GF-D8 (cell line): ENCODE results near the gene OXT.
A peak's percentile ranks its signal among the peaks of the same experiment; 100 is the strongest.

Source experiments
- DNase-seq: peaks from one replicate; lab custom pipeline; 2025; lab: John Stamatoyannopoulos, UW

Gene OXT

GRCh38 chr20:3084283-3084985 is 13.0 kb downstream of the OXT start, which contains the start of gene AVP:
TSS of gene AVP (minus strand) at chr20:3084724. CDS start at chr20:3084674, 50 bp downstream.
- DNase-seq = no peak

- no peak for DNase-seq
Observed at GRCh38 chr20:3084986-3085360, 13.6 kb downstream of the OXT start.

GRCh38 chr20:3085571-3086072 is 14.2 kb downstream of the OXT start:
- no peak for DNase-seq

- no peak for DNase-seq
Observed at GRCh38 chr20:3088031-3088430, 16.6 kb downstream of the OXT start.

GRCh38 chr20:3090565-3090964 is 19.1 kb downstream of the OXT start:
- DNase-seq = peak; percentile 95

GRCh38 chr20:3092611-3093379 is 21.4 kb downstream of the OXT start:
- DNase-seq = no peak

GRCh38 chr20:3093861-3094361 is 22.5 kb downstream of the OXT start:
- DNase-seq = peak; percentile 99

GRCh38 chr20:3094848-3095629 is 23.6 kb downstream of the OXT start:
- no peak for DNase-seq

GRCh38 chr20:3100480-3100879 is 29.1 kb downstream of the OXT start:
- no peak for DNase-seq

- no peak for DNase-seq
Observed at GRCh38 chr20:3101251-3101650, 29.8 kb downstream of the OXT start.

GRCh38 chr20:3101737-3102574 is 30.5 kb downstream of the OXT start:
- DNase-seq = no peak

GRCh38 chr20:3102575-3103368 is 31.4 kb downstream of the OXT start:
- no peak for DNase-seq

- DNase-seq = no peak
Observed at GRCh38 chr20:3103369-3104032, 32.1 kb downstream of the OXT start.

- DNase-seq = no peak
Observed at GRCh38 chr20:3105256-3106137, 34.1 kb downstream of the OXT start.

GRCh38 chr20:3106185-3106584 is 34.8 kb downstream of the OXT start:
- DNase-seq = no peak

GRCh38 chr20:3106658-3107463 is 35.4 kb downstream of the OXT start:
- peak; percentile 88 for DNase-seq

- peak; percentile 42 for DNase-seq
Observed at GRCh38 chr20:3107464-3108025, 36.1 kb downstream of the OXT start.
